GM18507 (cell line): Measurements from ENCODE around the gene RILPL2.
"Not testable (repeated sequence)": the region's sequence is repeated elsewhere in the genome, so short reads cannot be mapped to it uniquely, and the experiment has no call there.

Experiments used
- DNase-seq: peaks from one replicate; pipeline ENCODE4 v3.0.0; 2011; ENCODE audit warnings: low read depth; ENCODE audit not compliant: insufficient read length; ENCODE audit errors: extremely low spot score
- FAIRE-seq: peaks from 2 replicates; lab custom pipeline; 2011; peaks lifted over from hg19 to GRCh38; lab: Jason Lieb, UNC

RILPL2 gene, protein sequence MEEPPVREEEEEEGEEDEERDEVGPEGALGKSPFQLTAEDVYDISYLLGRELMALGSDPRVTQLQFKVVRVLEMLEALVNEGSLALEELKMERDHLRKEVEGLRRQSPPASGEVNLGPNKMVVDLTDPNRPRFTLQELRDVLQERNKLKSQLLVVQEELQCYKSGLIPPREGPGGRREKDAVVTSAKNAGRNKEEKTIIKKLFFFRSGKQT

DNA sequence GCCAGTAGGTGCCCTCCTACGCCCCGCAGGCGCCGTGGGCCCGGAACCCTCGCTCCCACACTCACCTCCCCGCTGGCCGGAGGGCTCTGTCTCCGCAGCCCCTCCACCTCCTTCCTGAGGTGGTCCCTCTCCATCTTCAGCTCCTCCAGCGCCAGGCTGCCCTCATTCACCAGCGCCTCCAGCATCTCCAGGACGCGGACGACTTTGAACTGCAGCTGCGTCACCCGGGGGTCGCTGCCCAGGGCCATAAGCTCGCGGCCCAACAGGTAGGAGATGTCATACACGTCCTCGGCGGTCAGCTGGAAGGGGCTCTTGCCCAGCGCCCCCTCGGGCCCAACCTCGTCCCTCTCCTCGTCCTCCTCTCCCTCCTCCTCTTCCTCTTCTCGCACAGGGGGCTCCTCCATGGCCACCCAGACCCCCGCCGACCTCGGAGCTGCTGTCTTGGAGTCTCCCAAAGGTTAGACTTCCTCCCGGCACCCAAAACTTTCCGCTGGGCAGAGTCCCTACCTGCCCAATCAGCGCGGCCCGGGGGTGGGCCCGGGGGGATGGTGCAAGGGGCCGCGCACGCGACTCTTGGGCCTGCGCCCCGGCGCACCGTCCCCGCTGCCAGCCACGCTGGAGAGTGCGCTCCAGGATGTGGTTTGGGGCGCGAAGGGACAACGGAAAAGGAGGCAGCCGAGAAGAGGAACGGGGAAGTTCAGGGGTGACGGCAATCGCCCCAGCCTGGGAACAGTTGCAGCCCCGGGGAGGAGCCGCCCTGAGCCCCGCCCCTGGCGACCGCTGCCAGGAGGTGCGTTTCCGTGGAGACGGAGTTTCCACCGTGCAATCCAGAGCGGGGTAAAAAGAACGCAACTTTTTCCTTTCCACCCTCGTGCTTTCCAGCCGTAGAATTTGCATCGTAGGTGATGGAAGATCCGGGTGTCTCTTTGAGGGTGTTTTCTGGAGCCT is at the start of gene RILPL2:
TSS of gene RILPL2 (minus strand) at position 668 of the 948 bp plus-strand sequence. CDS start at position 404, 264 bp downstream.
- DNase-seq (peak; percentile 77), FAIRE-seq (peak; percentile 93)

GRCh38 chr12:123485756-123486155 is 49.3 kb upstream of the RILPL2 start:
- no peak for FAIRE-seq
- DNase-seq: no peak

DNA sequence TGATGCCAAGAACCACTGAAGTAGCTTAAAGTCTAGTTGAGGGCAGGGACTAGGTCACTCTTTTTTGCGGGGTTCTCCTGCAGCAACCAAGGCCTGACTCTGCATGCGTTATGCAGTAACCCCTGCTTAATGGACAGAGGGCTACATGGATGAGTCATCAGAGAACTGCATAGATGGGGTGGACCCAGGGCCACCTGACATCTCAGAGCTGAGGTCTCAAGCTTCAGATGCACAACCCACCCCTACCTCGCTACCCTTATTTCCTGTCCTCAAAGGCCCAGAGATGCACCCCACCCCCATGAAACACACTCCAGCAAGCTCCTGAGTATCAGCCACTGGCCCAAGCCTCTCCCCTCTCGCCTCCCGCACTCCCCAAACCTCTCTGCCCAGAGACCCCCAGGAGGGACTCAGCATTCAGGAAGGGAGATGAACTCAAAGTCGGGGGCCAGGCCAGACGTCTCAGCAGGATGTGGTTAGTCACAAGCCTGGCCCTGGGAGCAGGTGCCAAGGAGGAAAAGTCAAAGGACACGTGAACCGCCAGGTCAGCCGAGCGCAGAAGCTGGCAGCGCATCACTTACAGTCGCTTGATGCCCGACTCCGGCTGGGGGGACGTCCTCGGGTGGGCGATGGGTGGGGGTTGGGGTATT is 47.2 kb upstream of the RILPL2 start:
- FAIRE-seq (no peak), DNase-seq (no peak)

DNA sequence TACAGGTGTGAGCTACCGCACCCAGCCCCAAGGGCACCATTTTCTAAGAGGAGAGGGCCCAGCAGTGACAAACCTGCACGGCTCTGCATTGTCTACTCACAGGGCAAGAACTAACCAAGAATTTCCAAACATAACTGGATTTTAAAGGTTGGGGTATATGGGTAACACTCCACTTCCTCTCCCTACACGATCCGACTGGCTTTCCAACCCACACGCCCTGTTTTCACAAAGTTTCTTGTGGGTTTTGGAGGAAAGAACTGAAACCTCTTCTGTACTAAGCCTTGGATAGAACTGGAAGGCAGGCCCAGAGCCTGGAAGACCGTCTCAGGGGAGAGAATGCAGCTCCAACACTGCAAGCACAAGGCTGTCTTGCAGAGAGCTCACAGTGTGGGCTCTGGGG is 46.4 kb upstream of the RILPL2 start:
- FAIRE-seq (no peak), DNase-seq (no peak)

DNA sequence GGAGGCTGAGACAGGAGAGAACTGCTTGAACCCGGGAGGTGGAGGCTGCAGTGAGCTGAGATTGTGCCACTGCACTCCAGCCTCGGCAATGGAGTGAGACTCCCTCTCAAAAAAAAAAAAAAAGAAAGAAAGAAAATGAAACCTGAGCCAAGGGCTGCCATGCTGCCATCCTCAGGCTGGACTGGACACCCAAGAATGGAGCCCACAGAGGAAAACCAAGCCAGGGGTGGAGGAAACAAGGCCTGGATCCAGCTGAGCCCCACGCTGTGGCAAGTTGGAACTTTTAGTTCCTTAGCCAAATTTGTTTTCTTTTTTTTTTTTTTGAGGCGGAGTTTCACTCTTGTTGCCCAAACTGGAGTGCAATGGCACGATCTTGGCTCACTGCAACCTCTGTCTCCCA is 44.8 kb upstream of the RILPL2 start:
- FAIRE-seq: not testable (repeated sequence)

GRCh38 chr12:123479442-123480180 is 43.1 kb upstream of the RILPL2 start:
- DNase-seq (no peak), FAIRE-seq (no peak)

More for the DNA sequence above, 44.8 kb upstream of the RILPL2 start:
- DNase-seq: not testable (repeated sequence)

GRCh38 chr12:123478762-123479161 is 42.3 kb upstream of the RILPL2 start:
- no peak for FAIRE-seq

GRCh38 chr12:123478069-123478468 is 41.6 kb upstream of the RILPL2 start:
- FAIRE-seq (no peak), DNase-seq (no peak)

More at GRCh38 chr12:123478762-123479161, 42.3 kb upstream of the RILPL2 start:
- DNase-seq: no peak

DNA sequence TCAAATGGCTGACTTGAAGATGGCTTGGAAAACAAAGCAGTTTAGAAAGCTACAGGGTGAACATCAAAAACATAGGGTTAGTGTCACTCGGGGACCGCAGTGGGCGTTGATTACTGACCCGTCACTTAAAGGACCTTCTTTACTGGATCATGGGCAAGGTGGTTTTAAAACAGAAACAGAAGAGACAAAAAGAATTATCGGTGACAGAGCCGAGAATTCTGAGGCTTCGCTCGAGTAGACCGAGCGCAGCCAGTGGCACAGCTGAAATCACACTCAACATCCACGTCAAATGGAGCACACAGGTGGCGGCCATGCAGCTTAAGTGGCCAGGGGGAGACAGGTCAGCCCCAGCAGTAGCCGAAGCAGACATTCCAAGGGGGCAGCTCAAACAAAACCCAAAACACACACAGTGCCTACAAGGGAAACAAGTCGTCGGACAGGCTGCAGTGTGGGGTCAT is 38.8 kb upstream of the RILPL2 start:
- no peak for FAIRE-seq

DNA sequence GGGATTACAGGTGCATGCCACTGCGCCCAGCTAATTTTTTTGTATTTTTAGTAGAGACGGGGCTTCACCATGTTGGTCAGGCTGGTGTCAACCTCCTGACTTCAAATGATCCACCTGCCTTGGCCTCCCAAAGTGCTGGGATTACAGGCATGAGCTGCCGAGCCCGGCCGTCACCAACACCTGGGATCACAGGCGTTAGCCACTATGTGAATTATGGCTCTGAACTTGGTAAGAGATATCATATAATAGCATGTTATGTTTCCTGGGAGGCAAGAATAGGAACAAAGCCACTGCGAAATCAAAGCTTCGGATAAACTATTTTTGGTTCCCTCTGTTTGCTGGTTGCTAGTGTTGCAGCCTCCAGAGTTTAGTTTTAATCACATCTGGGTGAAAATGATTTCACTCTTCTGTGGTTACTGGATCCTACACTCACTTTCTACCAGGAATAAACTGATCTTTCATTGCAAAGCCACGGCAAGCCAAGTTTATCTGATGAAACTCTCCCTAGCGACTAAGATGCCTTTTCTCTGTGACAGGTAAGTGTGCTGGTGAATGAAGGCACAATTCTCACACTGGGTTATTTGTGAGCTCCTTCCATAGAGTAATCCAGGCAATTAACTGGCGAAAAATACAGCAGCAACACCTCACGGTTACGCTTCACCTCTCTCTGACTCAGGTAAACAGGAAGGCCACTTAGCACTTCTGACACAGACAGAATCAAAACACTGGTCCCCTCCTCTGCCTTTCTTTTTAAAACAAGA is 38.2 kb upstream of the RILPL2 start:
- DNase-seq: no peak
- no peak for FAIRE-seq

More for the DNA sequence above, 38.8 kb upstream of the RILPL2 start:
- DNase-seq: no peak

DNA sequence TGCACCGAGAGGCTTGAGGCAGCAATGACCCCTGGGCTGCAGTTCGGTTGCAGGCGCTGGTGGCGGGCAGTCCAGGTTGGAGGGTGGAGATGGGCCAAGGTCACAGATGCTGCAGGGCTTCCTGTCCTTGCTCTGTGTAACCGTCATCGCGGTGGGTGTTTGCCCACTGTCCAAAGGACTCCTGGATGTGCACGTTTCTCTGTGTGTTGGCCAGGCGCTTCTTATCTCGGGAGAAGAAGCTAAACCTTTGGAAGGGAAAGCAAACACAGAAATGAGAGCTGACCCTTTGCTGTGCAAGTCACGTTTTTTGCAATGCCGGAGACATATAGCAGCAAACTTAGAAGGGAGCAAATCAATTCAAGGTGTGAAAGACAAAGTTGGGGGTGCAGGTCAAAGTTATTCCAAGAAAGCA is 36.0 kb upstream of the RILPL2 start:
- FAIRE-seq (no peak), DNase-seq (no peak)

- FAIRE-seq (no peak), DNase-seq (no peak)
These were observed 35.0 kb upstream of the RILPL2 start for GRCh38 chr12:123471374-123472068.

- FAIRE-seq (no peak), DNase-seq (no peak)
These were observed 33.5 kb upstream of the RILPL2 start for GRCh38 chr12:123469978-123470377.

DNA sequence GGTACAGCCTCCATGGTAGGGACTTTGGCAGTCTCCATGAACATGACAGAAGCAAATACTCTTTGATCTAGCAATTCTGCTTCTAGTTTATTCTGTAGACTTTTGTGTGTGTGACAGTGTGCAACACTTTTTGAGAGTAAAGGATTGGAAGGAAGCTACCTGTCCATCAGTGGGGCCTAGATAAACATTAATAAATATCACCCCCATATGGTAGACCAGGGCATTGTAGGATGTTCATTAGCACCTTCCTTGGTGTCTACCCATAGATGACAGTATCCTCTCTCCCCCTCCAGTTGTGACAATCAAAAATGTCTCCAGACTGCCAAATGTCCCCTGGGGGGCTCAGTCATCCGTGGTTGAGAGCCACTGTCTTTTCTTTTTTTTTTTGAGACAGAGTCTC is 32.3 kb upstream of the RILPL2 start:
- FAIRE-seq: peak; percentile 61
- DNase-seq: peak; percentile 37

DNA sequence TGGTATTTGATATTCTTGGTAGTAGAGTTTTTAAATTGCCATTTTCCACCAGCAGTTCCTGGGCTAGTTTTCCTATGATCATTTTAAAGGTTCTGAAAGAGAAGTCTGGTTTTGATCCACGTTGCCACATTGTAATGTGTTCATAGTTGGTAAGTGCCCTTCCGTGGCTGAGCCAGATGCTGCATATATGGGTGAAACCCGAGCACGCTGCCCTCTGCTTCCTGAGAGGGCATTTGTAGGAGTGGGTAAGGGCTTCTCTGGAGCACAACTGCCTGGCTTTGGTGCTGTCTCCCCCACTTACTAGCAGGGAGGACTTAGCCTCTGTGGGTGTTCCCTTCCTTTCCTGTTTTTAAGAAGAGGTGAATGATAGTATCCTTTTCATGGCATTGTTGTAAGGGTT is 28.6 kb upstream of the RILPL2 start:
- no peak for DNase-seq
- no peak for FAIRE-seq

DNA sequence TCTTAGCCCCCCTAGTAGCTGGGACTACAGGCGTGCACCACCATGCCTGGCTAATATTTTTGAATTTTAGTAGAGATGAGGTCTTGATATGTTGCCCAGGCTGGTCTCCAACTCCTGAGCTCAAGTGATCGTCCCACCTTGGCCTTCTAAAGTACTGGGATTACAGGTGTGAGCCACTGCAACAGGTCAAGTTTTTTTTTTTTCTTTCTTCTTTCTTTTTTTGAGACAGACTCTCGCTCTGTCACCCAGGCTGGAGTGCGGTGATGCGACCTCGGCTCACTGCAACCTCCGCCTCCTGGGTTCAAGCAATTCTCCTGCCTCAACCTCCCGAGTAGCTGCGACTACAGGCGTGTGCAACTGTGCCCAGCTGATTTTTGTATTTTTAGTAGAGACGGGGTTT is 26.7 kb upstream of the RILPL2 start:
- FAIRE-seq: not testable (repeated sequence)

GRCh38 chr12:123457980-123458779 is 21.7 kb upstream of the RILPL2 start, which contains the start of gene SNRNP35:
Gene SNRNP35 (plus strand): TSS chr12:123458139. CDS start chr12:123465541, 7,402 bp downstream.
- FAIRE-seq: peak; percentile 71

More for the DNA sequence above, 26.7 kb upstream of the RILPL2 start:
- DNase-seq: not testable (repeated sequence)

More at GRCh38 chr12:123457980-123458779, 21.7 kb upstream of the RILPL2 start, which contains the start of gene SNRNP35:
- peak; percentile 68 for DNase-seq
